Stromal cell of bone marrow (primary cell): ENCODE results near the gene FAM118B.
"Not testable (repeated sequence)": the region's sequence is repeated elsewhere in the genome, so short reads cannot be mapped to it uniquely, and the experiment has no call there.

Experiments
- DNase-seq: peaks from one replicate; pipeline ENCODE4 v3.0.0-alpha.2; 2012; ENCODE audit warnings: low read depth

Gene FAM118B

DNA sequence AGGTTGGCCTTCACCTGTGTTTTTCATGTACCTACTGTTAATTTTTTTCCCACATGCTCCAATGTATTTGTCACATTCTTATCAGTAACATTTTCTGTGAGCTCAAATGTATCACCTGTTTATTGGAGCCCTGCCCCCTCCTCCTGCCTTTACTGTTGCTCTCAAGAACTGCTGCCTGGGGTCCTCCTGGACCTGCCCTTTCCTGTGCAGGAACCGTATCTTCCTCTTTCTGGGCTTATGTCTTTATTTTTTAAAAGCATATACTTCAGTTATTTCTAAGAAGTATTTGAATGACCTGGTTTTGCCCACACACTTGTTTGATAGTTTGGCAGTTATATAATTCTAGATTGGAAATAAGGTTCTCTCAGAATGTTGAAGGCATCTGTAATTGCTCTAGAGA, 5.9 kb downstream of the FAM118B start:
- no peak for DNase-seq

DNA sequence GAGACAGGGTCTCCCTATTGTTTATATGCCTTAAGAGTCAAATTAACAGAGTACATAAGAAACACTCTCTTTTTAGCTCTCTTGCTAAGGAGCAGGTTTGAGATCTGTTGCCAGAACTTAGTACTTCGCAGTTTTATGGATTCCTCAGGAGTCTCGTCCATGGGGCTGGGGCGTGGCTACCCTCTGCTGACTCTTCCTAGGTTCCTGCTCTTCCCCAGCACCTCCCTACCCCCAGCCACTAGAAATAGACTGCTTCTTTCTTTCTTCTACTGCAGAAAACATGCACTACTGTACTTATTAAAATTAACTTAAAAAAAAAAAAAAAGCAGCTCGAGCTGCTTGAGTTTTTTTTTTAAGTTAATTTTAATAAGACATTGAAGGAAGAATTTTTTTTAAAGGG, 8.0 kb downstream of the FAM118B start:
- no peak for DNase-seq

DNA sequence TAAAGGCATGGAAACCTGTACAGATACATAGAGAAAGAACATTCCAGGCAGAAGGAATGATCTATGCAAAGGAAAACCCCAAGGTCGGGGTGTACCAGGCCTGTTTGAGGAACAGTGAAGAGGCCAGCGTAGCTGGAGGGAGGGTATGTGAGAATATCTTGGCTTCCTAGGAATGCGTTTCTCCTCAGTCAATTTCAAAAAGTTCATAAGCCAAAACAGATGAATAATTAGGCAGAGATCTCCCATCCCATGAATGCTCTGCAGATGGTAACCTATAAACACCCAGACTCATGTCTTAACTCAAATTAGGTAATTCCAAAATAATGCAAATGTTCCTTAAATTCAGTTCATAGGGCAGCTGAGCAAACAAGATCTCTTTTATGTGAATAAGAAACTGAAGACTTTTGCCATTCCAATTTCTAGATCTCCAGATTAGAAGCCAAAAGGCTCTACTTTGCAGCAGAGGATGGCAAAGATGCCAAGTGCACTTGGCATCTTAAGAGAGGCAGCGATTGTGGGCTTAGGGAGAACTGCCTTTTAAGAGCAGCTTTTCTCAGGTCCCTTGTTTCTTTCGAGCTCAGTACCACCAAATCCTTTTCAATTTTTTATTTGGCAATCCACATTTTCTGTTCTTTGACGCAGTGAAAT, 13.2 kb downstream of the FAM118B start:
- no peak for DNase-seq

DNA sequence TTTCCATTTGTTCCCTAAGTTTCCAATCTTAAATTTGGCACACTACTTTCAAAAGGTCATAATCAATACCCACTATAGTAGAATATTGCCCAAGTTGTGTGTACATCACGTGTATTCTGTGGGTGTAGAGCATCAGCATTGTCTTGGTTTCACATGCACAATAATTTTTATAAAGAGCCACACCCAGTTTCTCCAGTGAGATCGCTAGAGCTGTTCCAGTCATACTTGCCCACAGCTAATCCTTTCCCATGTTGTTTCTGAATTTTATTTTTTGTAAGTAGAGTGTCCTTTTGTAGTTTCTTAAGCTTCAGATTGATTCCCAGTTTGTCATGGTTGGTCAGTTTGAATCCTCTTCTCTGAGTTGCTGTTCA, 13.7 kb downstream of the FAM118B start:
- no peak for DNase-seq

DNA sequence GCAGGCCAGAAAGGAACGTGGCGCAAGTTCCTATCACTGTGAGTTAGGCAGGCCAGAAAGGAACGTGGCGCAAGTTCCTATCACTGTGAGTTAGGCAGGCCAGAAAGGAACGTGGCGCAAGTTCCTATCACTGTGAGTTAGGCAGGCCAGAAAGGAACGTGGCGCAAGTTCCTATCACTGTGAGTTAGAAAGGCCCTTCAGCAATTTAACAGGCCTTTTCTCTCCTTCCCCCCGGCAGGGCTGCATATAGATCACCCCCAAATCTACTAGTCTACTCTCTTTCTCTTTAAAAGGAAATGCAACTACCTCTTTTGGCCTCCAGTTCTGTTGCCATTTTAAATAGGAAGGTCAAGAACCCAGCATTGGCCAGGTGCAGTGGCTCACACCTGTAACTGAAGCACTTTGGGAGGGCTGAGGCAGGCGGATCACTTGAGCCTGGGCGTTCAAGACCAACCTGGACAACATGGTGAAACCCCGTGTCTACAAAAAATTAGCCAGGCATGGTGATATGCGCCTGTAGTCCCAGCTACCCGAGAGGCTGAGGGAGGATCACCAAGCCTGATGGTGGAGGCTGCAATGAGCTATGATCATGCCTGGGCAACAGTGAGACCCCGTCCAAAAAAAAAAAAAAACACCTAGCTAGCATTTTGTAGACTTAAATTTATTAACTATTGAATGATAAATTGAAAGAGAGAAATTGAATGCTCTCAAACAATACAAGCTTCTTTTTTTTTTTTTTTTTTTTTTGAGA, 14.9 kb downstream of the FAM118B start:
- no peak for DNase-seq

DNA sequence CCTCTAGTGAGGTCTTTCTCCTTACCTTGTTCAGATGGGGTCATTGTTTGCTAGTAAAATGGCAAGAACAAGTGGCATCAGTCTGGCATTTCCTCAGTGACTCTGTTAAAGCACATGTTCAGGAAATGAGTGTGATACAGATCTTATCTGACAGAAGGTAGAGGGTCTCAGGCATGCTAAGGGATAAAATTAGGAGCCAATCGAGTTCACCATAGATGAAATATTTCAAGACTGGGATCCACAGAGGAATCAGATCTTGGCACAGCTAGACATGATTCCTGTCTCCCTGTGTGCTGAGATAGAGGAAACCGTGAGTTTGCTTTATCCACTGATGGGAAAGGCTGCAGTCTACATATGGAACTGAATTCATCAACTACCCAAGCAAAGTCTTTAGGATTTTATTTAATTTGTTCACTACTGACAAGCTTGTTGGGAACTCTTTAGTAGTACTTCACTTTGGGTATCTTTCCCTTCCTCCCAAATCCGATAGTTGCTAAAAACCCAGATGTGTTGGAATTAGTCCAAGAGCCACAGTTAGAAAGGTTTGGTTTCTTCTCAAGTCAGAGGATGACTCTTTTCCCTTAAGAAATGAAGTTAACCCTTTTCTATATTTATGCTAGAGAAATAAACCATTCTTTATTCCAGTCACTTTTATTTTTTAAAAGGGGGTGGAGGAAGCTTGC, 18.4 kb downstream of the FAM118B start:
- DNase-seq: no peak

DNA sequence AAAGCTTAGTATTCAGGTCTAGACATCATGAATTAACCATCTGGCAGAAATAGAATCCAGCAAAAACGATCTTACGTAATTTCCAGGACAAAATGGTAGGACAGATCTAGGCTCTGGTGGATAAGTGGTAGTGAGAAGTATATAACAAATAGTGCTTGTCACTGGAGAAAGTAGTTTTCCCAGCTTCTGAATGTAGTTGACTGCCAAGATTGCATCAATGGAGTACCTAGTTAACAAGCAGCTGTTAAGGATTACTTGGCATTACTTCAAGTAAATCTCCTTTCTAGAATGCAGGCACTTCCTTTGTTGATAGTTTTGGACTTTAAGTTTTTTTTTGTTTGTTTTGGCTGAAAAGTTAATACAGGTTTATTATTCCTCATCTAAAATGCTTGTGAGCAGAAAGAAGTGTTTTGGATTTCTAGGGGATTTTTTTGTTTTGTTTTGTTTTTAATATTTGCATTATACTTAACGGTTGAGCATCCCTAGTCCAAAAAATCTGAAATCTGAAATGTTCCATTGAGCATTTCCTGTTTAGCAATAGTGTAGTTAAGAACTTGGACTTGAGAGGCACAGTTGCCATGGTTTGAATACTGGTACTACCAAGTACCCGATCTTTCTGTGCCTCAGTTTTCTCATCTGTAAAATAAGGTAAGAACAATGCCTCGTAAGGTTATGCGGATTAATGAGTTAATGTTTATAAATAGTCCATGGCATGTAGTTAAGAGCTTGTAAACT, 20.3 kb downstream of the FAM118B start:
- DNase-seq: no peak

DNA sequence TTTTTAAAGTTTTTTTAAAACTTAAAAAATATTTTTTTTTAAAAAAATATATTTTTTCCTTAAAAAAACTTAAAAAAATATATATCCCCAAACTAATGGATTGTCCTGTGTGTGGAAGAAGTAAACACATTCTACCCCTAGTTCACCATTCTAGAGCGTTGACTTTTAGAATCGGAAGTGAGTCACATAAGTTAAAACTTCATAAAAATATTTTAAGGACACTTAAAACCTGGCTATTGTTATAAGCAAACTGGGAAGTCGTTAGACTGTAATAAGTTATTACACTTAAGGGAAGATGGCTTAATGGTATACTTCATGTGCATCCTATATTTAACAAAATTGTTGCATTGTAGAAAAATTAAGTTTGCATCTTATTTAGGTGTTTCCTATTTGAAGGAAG, 21.1 kb downstream of the FAM118B start:
- DNase-seq: no peak

DNA sequence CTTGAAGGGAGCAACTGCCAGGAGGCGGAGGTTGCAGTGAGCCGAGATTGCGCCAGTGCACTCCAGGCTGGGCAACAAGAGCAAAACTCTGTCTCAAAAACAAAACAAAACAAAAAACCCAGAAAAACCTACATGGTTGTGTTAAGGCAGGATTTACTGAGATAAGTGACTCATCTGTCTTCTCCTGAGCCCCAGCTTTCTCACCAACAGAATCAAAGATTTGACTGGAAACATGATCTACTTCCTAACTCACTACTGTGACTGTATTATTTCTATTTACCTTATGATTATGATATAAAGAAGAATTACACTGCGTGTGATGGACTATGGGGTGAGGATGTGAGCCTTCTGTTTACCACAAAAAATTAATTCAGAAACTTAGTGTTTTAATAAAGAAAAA, 21.8 kb downstream of the FAM118B start:
- no peak for DNase-seq

DNA sequence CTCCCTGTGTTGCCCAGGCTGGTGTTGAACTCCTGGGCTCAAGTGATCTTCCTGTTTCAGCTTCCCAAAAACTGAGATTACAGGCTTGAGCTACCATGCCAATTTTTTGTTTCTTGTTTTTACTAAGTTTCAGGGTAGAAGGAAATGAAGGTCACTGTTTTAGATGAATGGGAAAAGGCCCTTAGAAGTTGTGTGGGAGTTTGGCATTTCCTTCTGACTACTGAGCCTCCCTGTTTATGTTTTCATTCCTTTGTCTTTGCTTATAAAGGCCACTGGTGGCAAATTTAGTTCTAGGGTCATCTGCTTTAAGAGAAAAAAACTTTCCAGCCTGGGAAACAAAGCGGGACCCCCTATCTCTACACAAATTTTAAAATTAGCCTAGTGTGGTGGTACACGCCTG, 35.1 kb downstream of the FAM118B start:
- DNase-seq: no peak

DNA sequence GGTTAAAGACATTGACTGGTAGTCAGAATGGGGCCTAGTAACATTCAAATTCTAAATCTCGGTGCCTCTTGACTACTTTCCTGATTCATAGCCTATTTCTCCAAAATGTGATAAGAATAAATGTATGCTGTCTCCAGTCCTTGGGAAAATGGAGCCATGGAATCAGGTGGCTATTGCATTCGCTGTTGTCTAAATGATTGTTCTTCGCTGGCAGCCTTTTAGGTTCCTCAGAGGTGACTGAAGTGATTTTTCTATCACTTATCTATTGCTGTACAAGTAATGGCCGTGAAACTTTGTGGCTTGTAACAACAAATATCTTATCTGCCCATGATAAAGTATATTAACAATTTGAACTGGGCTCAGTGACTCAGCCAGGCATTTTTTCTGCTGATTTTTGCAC, 41.7 kb downstream of the FAM118B start:
- no peak for DNase-seq

DNA sequence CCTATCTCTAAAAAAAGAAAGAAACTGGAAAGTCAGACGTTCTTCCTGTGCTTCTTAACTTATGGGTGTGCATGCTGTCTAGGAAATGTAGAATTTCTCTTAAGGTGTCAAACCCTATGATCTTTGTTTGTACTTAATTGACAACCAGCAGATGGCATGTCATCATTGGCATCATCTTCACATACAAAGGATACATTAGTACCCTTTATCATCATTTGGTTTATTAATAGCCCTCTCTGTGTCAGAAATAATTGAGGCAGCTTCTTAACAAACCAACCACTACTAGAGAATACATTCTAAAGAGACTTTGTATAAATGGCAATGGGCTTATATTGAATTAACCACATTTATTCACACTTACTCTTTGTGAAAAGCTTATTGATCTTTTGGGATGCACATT, 43.2 kb downstream of the FAM118B start:
- no peak for DNase-seq

DNA sequence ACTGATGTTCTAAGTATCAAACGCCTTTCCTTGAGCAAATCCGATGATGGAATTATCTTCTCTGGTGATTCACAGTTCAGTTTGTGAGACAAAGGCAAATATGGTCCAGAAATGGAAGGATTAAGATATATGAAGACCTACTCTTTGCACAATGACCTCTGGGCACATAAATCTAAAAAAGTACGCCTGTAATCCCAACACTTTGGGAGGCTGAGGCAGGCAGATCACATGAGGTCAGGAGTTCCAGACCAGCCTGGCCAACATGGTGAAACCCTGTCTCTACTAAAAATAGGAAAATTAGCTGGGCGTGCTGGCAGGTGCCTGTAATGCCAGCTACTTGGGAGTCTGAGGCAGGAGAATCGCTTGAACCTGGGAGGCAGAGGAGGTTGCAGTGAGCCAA, 43.9 kb downstream of the FAM118B start:
- not testable (repeated sequence) for DNase-seq

DNA sequence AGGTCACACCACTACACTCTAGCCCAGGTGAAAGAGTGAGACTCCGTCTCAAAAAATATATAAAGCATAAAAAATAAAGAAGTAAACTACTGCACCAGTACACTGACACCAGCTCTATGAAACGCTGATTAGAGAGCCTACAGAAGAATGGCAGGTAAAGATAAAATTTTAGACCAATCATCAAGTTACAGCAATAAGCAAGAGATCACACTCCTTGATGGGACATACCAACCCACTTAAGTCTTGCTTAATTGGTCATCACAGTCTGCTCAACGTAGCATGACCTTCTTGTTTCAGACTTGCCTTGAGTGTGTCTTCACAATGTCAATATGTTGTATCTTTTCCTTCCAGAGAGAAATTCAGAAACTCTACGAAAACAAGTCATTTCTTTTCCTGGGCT, 44.6 kb downstream of the FAM118B start:
- DNase-seq: no peak

DNA sequence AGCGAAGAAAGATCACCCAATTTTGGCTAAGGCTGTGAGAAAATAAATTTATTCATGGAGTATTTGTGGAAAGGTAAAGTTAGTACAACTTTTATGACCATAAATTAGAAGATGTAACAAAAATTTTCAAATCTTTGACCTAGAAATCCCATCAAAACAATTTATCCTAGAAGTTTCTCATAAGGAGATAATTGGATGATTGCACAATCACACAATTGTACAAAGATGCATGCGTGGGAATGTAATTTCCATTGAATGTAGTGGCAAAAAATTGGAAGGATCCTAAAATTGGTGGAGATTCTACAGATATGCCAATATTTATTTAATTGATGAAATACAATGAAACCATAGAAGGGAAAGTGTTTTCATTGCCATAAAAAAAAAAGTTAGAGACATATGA, 45.6 kb downstream of the FAM118B start:
- DNase-seq: no peak

DNA sequence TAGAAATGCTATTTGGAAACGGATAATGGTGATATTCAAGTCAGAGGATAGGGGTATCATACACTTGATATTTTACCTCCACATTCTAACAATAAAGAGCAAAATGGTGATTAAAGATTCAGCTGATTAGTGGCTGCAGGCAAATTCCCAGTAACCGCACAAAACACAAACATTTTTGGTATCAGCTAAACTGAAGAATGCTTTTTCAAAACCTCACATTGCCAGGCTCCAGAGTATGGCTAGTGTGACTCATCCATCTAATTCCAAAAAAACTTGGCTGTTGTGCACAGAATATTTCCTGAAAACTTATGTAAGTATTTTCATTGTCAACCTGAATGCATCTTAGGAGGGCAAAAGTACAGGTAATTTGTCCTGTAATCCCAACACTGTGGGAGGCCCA, 46.2 kb downstream of the FAM118B start:
- DNase-seq: no peak

DNA sequence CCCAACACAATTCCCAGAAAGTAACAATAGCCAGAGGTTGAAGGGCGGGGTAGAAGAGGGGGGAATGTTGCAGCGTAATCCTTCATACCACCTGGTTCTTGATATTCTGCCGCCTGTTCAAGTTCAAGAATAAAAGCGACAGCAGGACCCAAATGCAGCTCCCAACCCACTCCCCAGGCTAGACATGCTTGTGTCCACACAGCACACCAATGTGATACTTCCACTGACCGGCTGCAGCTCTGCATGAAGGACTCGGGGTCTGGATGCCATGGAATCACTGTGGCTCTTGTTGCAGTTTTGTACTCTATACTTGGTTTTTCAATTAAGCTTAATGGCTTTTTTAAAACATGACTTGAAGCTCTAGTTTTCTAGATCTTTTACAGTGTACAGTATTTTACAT, 50.6 kb downstream of the FAM118B start:
- no peak for DNase-seq

DNA sequence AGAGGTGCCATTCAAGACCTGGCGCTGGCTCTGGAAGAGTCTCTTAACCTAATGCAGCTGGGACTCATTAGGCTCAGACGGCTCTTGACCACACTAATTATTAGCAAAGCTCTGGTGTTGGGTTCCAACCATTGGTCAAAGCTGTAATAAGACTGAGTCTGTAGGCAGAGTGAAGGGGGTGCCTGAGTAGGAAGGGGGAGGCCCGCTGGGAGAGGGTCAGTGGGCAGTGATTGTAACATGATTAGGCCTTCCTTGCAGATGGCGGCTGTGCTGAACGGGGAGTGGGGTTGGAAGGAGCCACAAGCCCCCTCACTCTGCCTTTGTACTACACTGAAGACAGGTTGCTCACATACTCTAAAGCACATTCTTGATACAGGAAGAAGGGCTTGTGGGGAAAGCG, 51.9 kb downstream of the FAM118B start:
- DNase-seq: no peak

DNA sequence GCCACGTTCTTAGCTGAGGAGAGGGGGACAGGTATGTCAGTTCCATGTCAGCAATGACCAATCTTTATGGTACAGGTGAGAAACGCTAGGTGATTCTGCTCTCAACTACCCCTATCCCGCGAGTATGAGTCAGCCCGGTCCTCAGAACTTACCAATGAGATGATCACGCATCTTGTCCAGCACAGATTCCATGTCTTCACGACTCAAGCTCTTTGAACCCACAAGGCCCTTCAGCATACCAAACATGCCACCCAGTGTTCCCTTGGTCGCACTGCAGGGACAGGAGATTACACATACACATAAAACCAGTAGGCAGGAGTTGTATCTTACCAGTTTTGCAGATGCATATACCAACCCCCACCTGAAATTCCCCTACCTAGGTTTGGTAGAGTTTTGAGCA, 54.2 kb downstream of the FAM118B start:
- no peak for DNase-seq

DNA sequence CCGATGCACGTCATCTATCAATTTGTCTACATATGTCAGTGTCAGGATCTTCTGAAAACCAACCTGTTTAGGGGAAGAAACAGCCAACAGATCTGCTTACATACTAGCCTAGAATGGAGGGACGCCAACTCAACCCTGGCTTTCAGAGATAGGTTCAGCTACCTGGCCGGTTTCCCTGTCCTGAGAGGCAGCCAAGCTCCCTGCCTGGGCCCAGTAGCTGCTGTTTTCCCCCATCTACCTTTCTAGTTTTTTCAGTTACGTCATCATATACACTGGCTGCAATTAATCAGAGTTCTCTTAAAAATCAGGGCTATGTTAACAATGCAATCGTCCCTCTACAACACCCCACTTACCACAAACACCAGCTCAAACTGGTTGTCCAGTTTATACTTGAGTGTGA, 56.1 kb downstream of the FAM118B start:
- DNase-seq: no peak

DNA sequence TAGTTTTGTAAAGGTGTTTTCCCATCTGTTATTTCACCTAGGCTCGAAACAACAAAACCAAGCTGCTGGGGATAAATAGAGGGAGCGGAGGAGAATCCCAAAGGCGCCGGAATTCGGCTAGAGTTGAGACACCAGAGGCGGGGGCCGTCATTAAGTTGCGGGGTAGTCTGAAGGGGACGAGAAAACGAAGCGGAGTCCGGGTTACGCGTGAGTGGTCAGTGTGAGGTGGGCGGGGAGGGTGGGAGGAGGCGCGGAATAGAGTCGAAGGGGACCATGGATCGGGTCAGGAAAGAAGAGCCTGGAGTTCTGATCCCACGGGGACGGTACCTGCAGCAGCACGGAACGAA, 56.8 kb downstream of the FAM118B start:
- no peak for DNase-seq

DNA sequence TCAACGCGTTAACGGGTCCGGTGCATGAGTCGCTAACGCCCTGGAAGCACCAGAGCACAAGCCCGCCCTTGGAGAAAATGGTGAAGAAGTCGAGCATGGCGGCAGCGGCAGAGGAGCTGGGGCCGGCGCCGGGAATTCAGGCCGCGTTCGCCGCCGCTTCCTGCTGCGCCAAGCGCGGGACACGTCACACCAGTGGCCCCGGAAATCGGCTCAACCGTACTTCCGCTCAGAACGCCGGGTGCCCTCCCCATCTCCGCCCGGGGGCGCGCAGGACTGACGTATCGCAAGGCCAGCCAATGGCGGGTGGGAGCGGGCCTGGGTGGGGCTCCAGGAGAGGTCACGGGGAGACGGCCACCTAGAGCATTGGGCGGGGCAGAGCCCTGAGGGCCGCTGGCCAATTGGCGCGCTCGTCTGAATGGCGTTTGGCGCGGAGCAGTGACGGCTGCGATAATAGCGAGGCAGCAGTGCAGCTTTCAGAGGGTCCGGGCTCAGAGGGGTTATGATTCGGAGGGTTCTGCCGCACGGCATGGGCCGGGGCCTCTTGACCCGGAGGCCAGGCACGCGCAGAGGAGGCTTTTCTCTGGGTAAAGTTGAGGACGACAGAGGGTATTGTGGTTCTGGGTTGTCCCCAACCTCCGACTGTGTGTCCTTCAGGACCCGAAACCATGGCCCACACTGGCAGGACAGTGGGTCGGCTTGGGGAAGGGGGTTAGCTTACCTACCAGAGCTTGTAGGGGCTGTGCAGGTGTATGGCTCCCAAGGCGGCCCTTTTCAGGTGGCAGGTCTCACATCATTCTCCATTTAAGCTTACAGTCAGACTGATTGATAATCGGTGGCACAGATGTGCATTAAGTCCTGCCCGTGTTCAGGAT, 57.4 kb downstream of the FAM118B start, which contains the start of the genes FOXRED1 and SRPRA:
FOXRED1 (plus strand) TSS at position 447 of the 872 bp plus-strand sequence; CDS start at position 500, 53 bp downstream.
SRPRA (minus strand) TSS at position 188 of the 872 bp plus-strand sequence; CDS start at position 97, 91 bp downstream.
- peak; percentile 97 for DNase-seq
